ENCODE data around the gene FAM222A. TPM values are rescaled to one million over a fixed set of nuclear protein-coding genes. Genes with fewer than 3 reads are reported as not detected.
A peak's percentile ranks its signal among the peaks of the same experiment; 100 is the strongest.

FAM222A gene
- total and polyA plus RNA-seq, 2 of the 4 experiments (the other 2 are of a cell fraction) = under 0.01 to 0.32 TPM

DNA sequence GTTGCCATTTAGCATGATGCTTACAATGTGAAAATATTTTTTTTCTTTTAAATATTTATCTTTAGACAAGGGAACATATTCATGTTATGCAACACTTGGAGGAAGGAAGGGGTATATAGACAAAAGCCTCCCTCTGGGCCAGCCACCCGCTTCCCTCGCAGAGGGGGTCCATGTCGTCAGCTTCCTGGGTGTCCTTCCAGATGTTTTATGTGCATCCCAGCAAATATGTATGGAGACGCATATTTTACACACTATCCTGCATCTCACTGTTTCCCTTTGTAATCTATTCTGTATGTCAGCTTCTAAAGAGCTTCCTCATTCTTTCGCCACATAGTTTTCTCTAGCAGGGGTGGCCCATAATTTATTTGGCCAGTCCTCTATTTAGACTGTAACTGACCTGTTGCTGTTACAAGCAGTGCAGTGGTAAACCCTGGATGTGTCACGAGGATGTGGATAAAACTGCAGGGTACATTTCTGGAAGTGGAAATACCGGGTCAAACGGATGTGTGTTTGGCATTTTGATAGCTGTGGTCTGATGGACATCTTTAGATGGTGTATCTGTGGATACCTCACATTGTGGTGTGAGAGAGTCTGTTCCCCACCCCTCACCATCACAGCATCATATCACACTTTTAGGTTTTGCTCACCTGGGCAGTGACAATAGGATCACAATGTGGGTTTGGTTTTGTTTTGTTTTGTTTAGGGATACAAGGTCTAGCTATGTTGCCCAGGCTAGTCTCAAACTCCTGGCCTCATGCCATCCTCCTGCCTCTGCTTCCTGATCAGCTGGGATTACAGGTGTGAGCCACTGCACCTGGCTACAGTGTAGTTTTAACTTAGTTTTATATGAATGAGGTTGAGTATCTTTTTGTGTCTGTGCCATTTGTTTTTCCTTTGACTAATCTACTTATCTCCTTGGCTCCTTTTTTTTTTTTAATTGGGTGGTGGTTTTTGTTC lies 31.6 kb downstream of the FAM222A start:
- dilution Hi-C loops (cut with HindIII; ENCODE audit: low sequenced_read_pairs, unreplicated experiment) = no loop called here

More for the DNA sequence above, 31.6 kb downstream of the FAM222A start:
- Histone ChIP-seq H3K4ac (ENCODE audit: low read depth, low read length) (peak overlapping the region; percentile 53; the same call in 1 of the 2 replicates), H4K20me1 (ENCODE audit: insufficient read depth, low read length) (no peaks in the 10 kb centered on the region), H3K9ac (ENCODE audit: low read depth, low read length) (no peak overlapping the region), H2BK15ac (ENCODE audit: low read depth, low read length) (0 out of 3 replicates have a peak overlapping the region, but pooled peaks have one; percentile 39), H2BK120ac (ENCODE audit: low read depth, low read length) (peak overlapping the region; percentile 30), H3K27me3 (ENCODE audit: control insufficient read depth, insufficient read depth, low read length) (peaks cover 5% of the 10 kb centered on the region), H4K5ac (ENCODE audit: low read depth, low read length) (no peak overlapping the region; the same call in 1 of the 2 replicates), H3K4me3 (ENCODE audit: insufficient read depth, low read depth, low read length) (no peak overlapping the region), H3K27ac (ENCODE audit: insufficient read depth, low read length) (peak overlapping the region; percentile 45; the same call in 1 of the 2 replicates), H3K9me1 (ENCODE audit: insufficient read depth, low read length) (peaks cover 4% of the 10 kb centered on the region), H2BK20ac (ENCODE audit: low read depth, low read length) (peak overlapping the region; percentile 16; the same call in 1 of the 2 replicates), H3K36me3 (ENCODE audit: control insufficient read depth, insufficient read depth, low read length) (no peaks in the 10 kb centered on the region), H4K91ac (ENCODE audit: insufficient read depth, low read depth, low read length) (peak overlapping the region; percentile 49; the same call in 1 of the 2 replicates), H4K8ac (ENCODE audit: low read depth in 2 of 2, low read length in 2 of 2) (peak overlapping the region in 1 of 2 experiments; percentile 39; a peak in 1 of 4 replicates), H3K4me1 (ENCODE audit: control insufficient read depth, insufficient read depth, low read length) (peaks cover 4% of the 10 kb centered on the region; the same call in 1 of the 2 replicates), H3K79me1 (ENCODE audit: low read depth in 1 of 2, low read length in 2 of 2) (no peaks in the 10 kb centered on the region), H3K18ac (ENCODE audit: low read depth, low read length) (peak overlapping the region; percentile 67; the same call in 1 of the 2 replicates), H2AFZ (replicated peaks; ENCODE audit: low read length, poor library complexity) (no peak overlapping the region), H3K4me2 (ENCODE audit: low read depth, low read length) (peak overlapping the region; percentile 68), H3K23ac (ENCODE audit: low read depth, low read length) (0 out of 2 replicates have a peak overlapping the region, but pooled peaks have one; percentile 19), H2BK5ac (ENCODE audit: low read depth, low read length, poor library complexity, severe bottlenecking) (no peak overlapping the region), H3K14ac (replicated peaks; ENCODE audit: low read depth, low read length) (no peak overlapping the region), H2AK9ac (replicated peaks; ENCODE audit: low read depth, low read length, poor library complexity) (no peak overlapping the region), H3K56ac (ENCODE audit: extremely low read depth, insufficient read depth, low read length) (peak overlapping the region; percentile 1; the same call in 1 of the 2 replicates), H2AK5ac (ENCODE audit: low read depth, low read length) (no peak overlapping the region), H3K9me3 (ENCODE audit: control insufficient read depth, insufficient read depth, low read length) (no peaks in the 10 kb centered on the region)
- intact Hi-C loops (cut with micrococcal nuclease) (no loop called here), in situ Hi-C loops (cut with MboI; ENCODE audit: low sequenced_read_pairs) (no loop called here)
- ChIA-PET CTCF (interaction anchor here (0.6 to 1.3 kb wide), 5 partner anchors 19 to 525 kb away, joined by 3 to 5 read pairs (median 3); no protein-coding TSS in a partner anchor), POLR2A (ENCODE audit: unreplicated experiment) (no interaction called here)
- no peak for TF ChIP-seq ELK1 (IDR thresholded peaks at IDR 0.05; ENCODE audit: borderline replicate concordance, low read depth, low read length)
- TF ChIP-seq BHLHE40 (IDR thresholded peaks at IDR 0.05; ENCODE audit: low read depth, low read length) = no peak
- TF ChIP-seq MXI1 (IDR thresholded peaks at IDR 0.05; ENCODE audit: borderline replicate concordance, low read depth, low read length) = no peak
- TF ChIP-seq POLR2A (IDR thresholded peaks at IDR 0.05; ENCODE audit: low read depth, low read length) = no peak
- DNase-seq (peak; percentile 24), ATAC-seq (ENCODE audit: low read depth) (peak; percentile 92)
- WGBS, 2 experiments (ENCODE audit: extremely low coverage in 2 of 2, insufficient read length in 1 of 2) = 13% methylated on average over 3 of the region's 8 CpGs; no CpG with 5 or more reads in 1 of the 2 experiments
- no TSS peak for BruUV-seq (replicated peaks)
